Neural progenitor cell (in vitro differentiated cells): ENCODE measurements around the gene NCOR2.

ENCODE experiments used
- EZH2 ChIP-seq: fragments of 200-600 bp; sonication (generic); IDR thresholded peaks from 2 replicates; pipeline ENCODE4 v1.6.1; 2017; ENCODE audit warnings: antibody characterized with exemption, mild to moderate bottlenecking, moderate library complexity
- TF ChIP-seq, protein P1 (sequence below): fragments of 200-600 bp; sonication (generic); IDR thresholded peaks from 2 replicates; pipeline ENCODE4 v1.5.1; 2017; ENCODE audit warnings: antibody characterized with exemption, mild to moderate bottlenecking

DNA sequence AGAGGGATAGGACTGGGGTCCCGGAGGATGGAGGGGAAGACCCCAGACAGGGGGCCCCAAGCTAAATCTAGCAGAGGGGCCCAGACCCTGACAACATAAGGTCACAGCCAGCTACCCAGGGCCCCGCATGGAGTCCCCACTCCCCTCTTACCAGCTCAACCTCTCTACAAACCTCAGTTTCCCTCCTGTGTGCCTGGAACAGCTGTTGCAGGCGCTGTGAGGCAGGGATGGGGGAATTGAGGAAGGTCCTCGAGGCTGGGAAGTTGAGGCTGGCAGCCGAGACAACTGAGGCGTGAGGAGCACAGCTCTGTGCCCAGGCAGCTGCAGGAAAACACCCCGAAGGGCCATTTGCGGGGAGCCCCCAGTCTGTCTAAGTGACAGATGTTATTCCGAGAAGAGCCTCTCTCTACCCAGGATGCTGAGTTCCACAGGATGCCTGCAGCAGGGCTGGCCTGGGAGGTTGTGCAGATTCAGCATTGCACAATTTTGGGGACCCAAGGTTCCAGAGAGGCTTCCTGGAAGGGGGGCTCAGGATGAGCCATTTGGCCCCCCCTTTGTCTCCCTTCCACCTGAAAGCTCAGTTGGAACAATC is 42.7 kb upstream of the NCOR2 start:
- no peak for TF ChIP-seq EZH2
- TF ChIP-seq, protein P1, sequence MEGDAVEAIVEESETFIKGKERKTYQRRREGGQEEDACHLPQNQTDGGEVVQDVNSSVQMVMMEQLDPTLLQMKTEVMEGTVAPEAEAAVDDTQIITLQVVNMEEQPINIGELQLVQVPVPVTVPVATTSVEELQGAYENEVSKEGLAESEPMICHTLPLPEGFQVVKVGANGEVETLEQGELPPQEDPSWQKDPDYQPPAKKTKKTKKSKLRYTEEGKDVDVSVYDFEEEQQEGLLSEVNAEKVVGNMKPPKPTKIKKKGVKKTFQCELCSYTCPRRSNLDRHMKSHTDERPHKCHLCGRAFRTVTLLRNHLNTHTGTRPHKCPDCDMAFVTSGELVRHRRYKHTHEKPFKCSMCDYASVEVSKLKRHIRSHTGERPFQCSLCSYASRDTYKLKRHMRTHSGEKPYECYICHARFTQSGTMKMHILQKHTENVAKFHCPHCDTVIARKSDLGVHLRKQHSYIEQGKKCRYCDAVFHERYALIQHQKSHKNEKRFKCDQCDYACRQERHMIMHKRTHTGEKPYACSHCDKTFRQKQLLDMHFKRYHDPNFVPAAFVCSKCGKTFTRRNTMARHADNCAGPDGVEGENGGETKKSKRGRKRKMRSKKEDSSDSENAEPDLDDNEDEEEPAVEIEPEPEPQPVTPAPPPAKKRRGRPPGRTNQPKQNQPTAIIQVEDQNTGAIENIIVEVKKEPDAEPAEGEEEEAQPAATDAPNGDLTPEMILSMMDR: no peak
